Neural cell (in vitro differentiated cells): ENCODE results near the gene PDE7B. TPM values are rescaled to one million over a fixed set of nuclear protein-coding genes. Genes with fewer than 3 reads are reported as not detected.
"Not testable (repeated sequence)": the region's sequence is repeated elsewhere in the genome, so short reads cannot be mapped to it uniquely, and the experiment has no call there.

Experiments
- H2AFZ ChIP-seq: fragments of 200-600, 300-800 bp; sonication (generic), shearing (Covaris generic); 2 replicates; pipeline ENCODE4 v1.6.0; 2014; ENCODE audit warnings: low read depth, mild to moderate bottlenecking, antibody characterized with exemption, low read length, moderate library complexity
- H3F3A ChIP-seq: fragments of 200-600 bp; shearing (Covaris generic); 2 replicates; pipeline ENCODE4 v1.6.1; 2016; ENCODE audit warnings: mild to moderate bottlenecking, moderate library complexity, mixed read lengths, antibody characterized with exemption, low read length; ENCODE audit not compliant: insufficient read depth, poor library complexity, severe bottlenecking
- H3K27ac ChIP-seq: fragments of 200-600, 300-800 bp; sonication (generic), shearing (Covaris generic); 2 replicates; pipeline ENCODE4 v1.5.1; 2014; ENCODE audit warnings: mild to moderate bottlenecking, low read length, moderate library complexity
- H3K27me3 ChIP-seq: fragments of 300-800, 200-600 bp; sonication (generic), shearing (Covaris generic); 2 replicates; pipeline ENCODE4 v1.6.0; 2014; ENCODE audit warnings: mild to moderate bottlenecking, low read depth, low read length, moderate library complexity; ENCODE audit not compliant: insufficient read depth
- H3K36me3 ChIP-seq: fragments of 300-800, 200-600 bp; sonication (generic), shearing (Covaris generic); 2 replicates; pipeline ENCODE4 v1.5.1; 2014; ENCODE audit warnings: mild to moderate bottlenecking, antibody characterized with exemption, low read length, moderate library complexity; ENCODE audit not compliant: insufficient read depth
- H3K4me2 ChIP-seq: fragments of 300-800, 200-600 bp; sonication (generic), shearing (Covaris generic); 2 replicates; pipeline ENCODE4 v1.6.0; 2014; ENCODE audit warnings: mild to moderate bottlenecking, low read length
- H3K4me3 ChIP-seq: fragments of 300-800, 200-600 bp; sonication (generic), shearing (Covaris generic); 2 replicates; pipeline ENCODE4 v1.5.1; 2014; ENCODE audit warnings: mild to moderate bottlenecking, low read length, moderate library complexity
- H3K79me2 ChIP-seq: fragments of 200-600 bp; shearing (Covaris generic); replicated peaks from 2 replicates; pipeline ENCODE4 v1.6.0; 2014; ENCODE audit warnings: mild to moderate bottlenecking, low read length, moderate library complexity; ENCODE audit not compliant: insufficient read depth
- H3K9ac ChIP-seq: fragments of 300-800, 200-600 bp; sonication (generic), shearing (Covaris generic); 2 replicates; pipeline ENCODE4 v1.6.1; 2016; ENCODE audit warnings: mild to moderate bottlenecking, low read length, mixed read lengths
- H3K9me2 ChIP-seq: fragments of 200-600 bp; shearing (Covaris generic); 2 replicates; pipeline ENCODE4 v1.6.1; 2016; ENCODE audit warnings: mild to moderate bottlenecking, low read length, mixed read lengths; ENCODE audit not compliant: insufficient read depth
- H3K9me3 ChIP-seq: fragments of 200-600, 300-800 bp; sonication (generic), shearing (Covaris generic); 2 replicates; pipeline ENCODE4 v1.6.1; 2016; ENCODE audit warnings: mild to moderate bottlenecking, mixed run types, low read length, moderate library complexity, mixed read lengths
- H4K20me1 ChIP-seq: fragments of 200-600 bp; shearing (Covaris generic); 2 replicates; pipeline ENCODE4 v1.6.1; 2016; ENCODE audit warnings: mild to moderate bottlenecking, mixed run types; ENCODE audit not compliant: insufficient read depth
- CTCF ChIP-seq: fragments of 450-650 bp; IDR thresholded peaks from 2 replicates; pipeline ENCODE4 v1.5.1; 2014; ENCODE audit warnings: antibody characterized with exemption, mild to moderate bottlenecking, moderate library complexity; ENCODE audit not compliant: poor library complexity, severe bottlenecking
- EP300 ChIP-seq: fragments of 450-650 bp; conservative IDR thresholded peaks from 2 replicates; pipeline ENCODE4 v1.6.1; 2014; ENCODE audit warnings: antibody characterized with exemption, mild to moderate bottlenecking, moderate library complexity; ENCODE audit not compliant: poor library complexity, severe bottlenecking
- EZH2 ChIP-seq: fragments of 200-600, 300-800 bp; shearing (Covaris generic), sonication (generic); IDR thresholded peaks from 2 replicates; pipeline ENCODE4 v1.6.1; 2014; ENCODE audit warnings: antibody characterized with exemption, low read length, borderline replicate concordance, mild to moderate bottlenecking; ENCODE audit not compliant: insufficient read depth, poor library complexity, severe bottlenecking
- MXI1 ChIP-seq: fragments of 450-650 bp; conservative IDR thresholded peaks from 2 replicates; pipeline ENCODE4 v1.6.1; 2014; ENCODE audit warnings: antibody characterized with exemption, mild to moderate bottlenecking; ENCODE audit not compliant: poor library complexity, severe bottlenecking
- POLR2AphosphoS5 ChIP-seq: IDR thresholded peaks from 2 replicates; pipeline ENCODE4 v1.6.1; 2012
- RAD21 ChIP-seq: fragments of 450-650 bp; conservative IDR thresholded peaks from 2 replicates; pipeline ENCODE4 v1.6.1; 2014; ENCODE audit warnings: antibody characterized with exemption, mild to moderate bottlenecking, moderate library complexity
- REST ChIP-seq: IDR thresholded peaks from 2 replicates; pipeline ENCODE4 v1.6.1; 2012; ENCODE audit warnings: borderline replicate concordance
- SMC3 ChIP-seq: fragments of 450-650 bp; conservative IDR thresholded peaks from 2 replicates; pipeline ENCODE4 v1.6.1; 2014; ENCODE audit warnings: antibody characterized with exemption, mild to moderate bottlenecking, moderate library complexity; ENCODE audit not compliant: poor library complexity
- TAF1 ChIP-seq: IDR thresholded peaks from 2 replicates; pipeline ENCODE4 v1.6.1; 2012; ENCODE audit warnings: low read depth
- polyA plus RNA-seq: library from polyadenylated mRNA; depleted of rRNA; stranded (reverse); fragments of >200 nt; gene quantifications from 2 replicates; pipeline ENCODE4 v1.2.3, GENCODE V29; 2014

Gene PDE7B
- polyA plus RNA-seq, 1 donor from 2014 or later, result 5.9 TPM

- no peaks in the 10 kb centered on the region for H3K79me2 ChIP-seq
- no peaks in the 10 kb centered on the region for H3F3A ChIP-seq
- no peaks in the 10 kb centered on the region for H3K9me3 ChIP-seq
- no peaks in the 10 kb centered on the region for H4K20me1 ChIP-seq
- H3K36me3 ChIP-seq, result no peaks in the 10 kb centered on the region
- H3K4me2 ChIP-seq, result no peak overlapping the region
- H3K27ac ChIP-seq, result no peak overlapping the region
- no peak overlapping the region for H3K9ac ChIP-seq
- no peaks in the 10 kb centered on the region for H3K27me3 ChIP-seq
- no peak overlapping the region for H2AFZ ChIP-seq
- no peak overlapping the region for H3K4me3 ChIP-seq
- H3K9me2 ChIP-seq, result no peaks in the 10 kb centered on the region
- no peak for TF ChIP-seq MXI1
Measured at GRCh38 chr6:135861189-135861588, 9.7 kb downstream of the PDE7B start.

GRCh38 chr6:135864929-135865328 lies 13.4 kb downstream of the PDE7B start:
- H3K9me2 ChIP-seq, H3K27ac ChIP-seq, H3K36me3 ChIP-seq, H3K4me2 ChIP-seq, H2AFZ ChIP-seq, H3K9me3 ChIP-seq, H3K4me3 ChIP-seq, H3K9ac ChIP-seq, H3K79me2 ChIP-seq, H3K27me3 ChIP-seq, H4K20me1 ChIP-seq, H3F3A ChIP-seq: not testable (repeated sequence)

- H3K9me3 ChIP-seq, result no peaks in the 10 kb centered on the region
- H3K9ac ChIP-seq, result no peak overlapping the region
- H3K27ac ChIP-seq, result no peak overlapping the region
- no peaks in the 10 kb centered on the region for H3K27me3 ChIP-seq
- H3K79me2 ChIP-seq, result no peaks in the 10 kb centered on the region
- no peaks in the 10 kb centered on the region for H4K20me1 ChIP-seq
- H3K36me3 ChIP-seq, result no peaks in the 10 kb centered on the region
- H2AFZ ChIP-seq, result no peak overlapping the region
- no peaks in the 10 kb centered on the region for H3K9me2 ChIP-seq
- TF ChIP-seq RAD21, result no peak
- TF ChIP-seq REST, result no peak
- no peak for TF ChIP-seq SMC3
- TF ChIP-seq EP300, result no peak
- no peak for TF ChIP-seq TAF1
- no peak for TF ChIP-seq MXI1
- TF ChIP-seq CTCF, result no peak
- TF ChIP-seq POLR2AphosphoS5, result no peak
- TF ChIP-seq EZH2, result no peak
- H3F3A ChIP-seq, result no peaks in the 10 kb centered on the region
- H3K4me2 ChIP-seq, result no peak overlapping the region
- H3K4me3 ChIP-seq, result no peak overlapping the region
Measured at GRCh38 chr6:135866445-135867123, 15.1 kb downstream of the PDE7B start.
